Left lung (tissue), 10 donors: ENCODE measurements around the gene ZFP62. TPM values are rescaled to one million over a fixed set of nuclear protein-coding genes. Genes with fewer than 3 reads are reported as not detected.
A peak's percentile ranks its signal among the peaks of the same experiment; 100 is the strongest.

Source experiments
- ATAC-seq: fragments of 200-7000 bp; cut with Tn5 transposase; one replicate; pipeline ENCODE4 v1.9.1; 2020; ENCODE audit warnings: moderate library complexity
- DNase-seq, 4 donors: peaks; one replicate each; pipeline ENCODE4 v3.0.0-alpha.2; 2013 to 2020
- H3K27ac ChIP-seq, 2 donors: fragments of 200-600 bp; sonication (generic) in 1 of 2; one replicate each; pipeline versions ENCODE4 v1.5.0 to v1.8.0; 2020 to 2021
- H3K27me3 ChIP-seq, 2 donors: fragments of 200-600 bp; sonication (generic) in 1 of 2; one replicate each; pipeline versions ENCODE4 v1.5.0 to v1.8.0; 2020 to 2021
- H3K36me3 ChIP-seq, 2 donors: fragments of 200-600 bp; sonication (generic) in 1 of 2; one replicate each; pipeline versions ENCODE4 v1.5.0 to v1.8.0; 2020 to 2021
- H3K4me1 ChIP-seq, 2 donors: fragments of 200-600 bp; one replicate each; pipeline ENCODE4 v1.8.0; 2021
- H3K4me3 ChIP-seq, 2 donors: fragments of 200-600 bp; sonication (generic) in 1 of 2; one replicate each; pipeline versions ENCODE4 v1.5.0 to v1.8.0; 2020 to 2021; ENCODE audit warnings: mild to moderate bottlenecking in 1 of 2
- H3K9me3 ChIP-seq, 2 donors: fragments of 200-600 bp; sonication (generic) in 1 of 2; one replicate each; pipeline versions ENCODE4 v1.5.0 to v1.8.0; 2020 to 2021
- intact Hi-C, 2 donors: fragments of 100-400 bp; cut with DNase I; formaldehyde crosslinking; loops; one replicate each; pipeline versions ENCODE4 v1.11.2 to v1.14.2; 2022
- polyA plus RNA-seq, 6 donors: library from polyadenylated mRNA; unstranded; fragments of 120-200 nt; gene quantifications; one replicate each; pipeline ENCODE4 v1.2.1, GENCODE V29; 2013; ENCODE audit not compliant: insufficient read length in 6 of 6
- total RNA-seq, 2 donors: library from RNA; stranded (reverse); fragmentation: NEBNext Ultra II Directional; extraction: Animal tissue kit (Norgen Biotek cat#: 25700); gene quantifications; one replicate each; pipeline ENCODE4 v1.2.1, GENCODE V29; 2021
- TF ChIP-seq, protein P1 (sequence below), 2 donors: fragments of 200-600 bp; sonication (generic) in 1 of 2; IDR thresholded peaks; one replicate each; pipeline versions ENCODE4 v1.5.0 to v1.8.0; 2021; ENCODE audit warnings: antibody characterized with exemption in 2 of 2
- donor health status: DM: no; HTN: yes; CAD: no.
- donor health status: DM: no; HTN: no; CAD: no.

ZFP62 gene
- total and polyA plus RNA-seq, 8 donors = 21.4 to 66.1 (median 58.1) TPM

DNA sequence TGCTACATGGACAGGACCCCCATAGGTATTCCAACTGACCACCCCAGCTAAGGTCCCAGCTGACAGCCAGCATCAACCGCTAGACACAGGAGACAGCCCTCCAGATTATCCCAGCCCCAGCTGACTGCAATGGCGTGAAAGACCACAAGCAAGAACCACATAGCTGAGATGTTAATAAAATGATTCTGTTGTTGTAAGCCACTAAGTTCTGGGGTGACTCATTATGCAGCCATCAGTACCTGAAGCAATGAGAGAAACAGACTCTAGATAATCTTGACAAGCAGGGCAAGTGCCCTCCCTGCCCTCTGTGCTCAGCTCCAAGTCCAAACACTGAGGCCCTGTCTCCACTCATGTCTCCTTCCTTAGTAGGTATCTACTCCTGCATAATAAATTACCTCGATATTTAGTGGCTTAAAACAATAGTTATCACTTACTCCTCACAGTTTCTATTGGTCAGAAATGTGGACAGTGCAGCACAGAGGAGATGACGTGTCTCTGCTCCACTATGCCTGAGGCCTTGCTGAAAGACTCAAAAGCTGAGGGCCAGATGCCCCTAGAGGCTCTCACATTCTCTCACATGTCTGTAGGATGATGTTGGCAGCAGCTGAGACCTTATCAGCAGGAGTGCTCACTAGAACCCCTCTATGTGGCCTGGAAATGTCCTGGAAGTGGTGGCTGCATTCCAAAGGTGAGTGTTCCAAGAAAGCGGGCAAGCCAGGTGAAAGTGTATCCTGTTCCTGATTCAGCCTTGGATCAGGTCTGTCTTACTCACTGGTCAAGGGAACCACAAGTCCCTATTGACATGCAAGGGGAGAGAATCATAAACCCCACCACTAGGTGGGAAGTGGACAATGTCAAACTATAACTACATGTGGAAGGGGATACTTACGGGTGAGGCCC lies 60.9 kb downstream of the ZFP62 start:
- no peak overlapping the region for H3K27ac ChIP-seq
- H3K4me1 ChIP-seq = peaks cover 39 to 92% of the 10 kb centered on the region in 2 donors
- ATAC-seq = no peak

GRCh38 chr5:180799194-180799593 lies 61.9 kb downstream of the ZFP62 start:
- H3K4me1 ChIP-seq = peaks cover 39 to 91% of the 10 kb centered on the region in 2 donors
- H3K4me3 ChIP-seq = peak overlapping the region in 1 of 2 donors; percentile 7
- H3K27ac ChIP-seq = no peak overlapping the region
- intact Hi-C loops = no loop called here
- H3K36me3 ChIP-seq = peaks cover 0 to 70% of the 10 kb centered on the region in 2 donors
- TF ChIP-seq, protein P1, sequence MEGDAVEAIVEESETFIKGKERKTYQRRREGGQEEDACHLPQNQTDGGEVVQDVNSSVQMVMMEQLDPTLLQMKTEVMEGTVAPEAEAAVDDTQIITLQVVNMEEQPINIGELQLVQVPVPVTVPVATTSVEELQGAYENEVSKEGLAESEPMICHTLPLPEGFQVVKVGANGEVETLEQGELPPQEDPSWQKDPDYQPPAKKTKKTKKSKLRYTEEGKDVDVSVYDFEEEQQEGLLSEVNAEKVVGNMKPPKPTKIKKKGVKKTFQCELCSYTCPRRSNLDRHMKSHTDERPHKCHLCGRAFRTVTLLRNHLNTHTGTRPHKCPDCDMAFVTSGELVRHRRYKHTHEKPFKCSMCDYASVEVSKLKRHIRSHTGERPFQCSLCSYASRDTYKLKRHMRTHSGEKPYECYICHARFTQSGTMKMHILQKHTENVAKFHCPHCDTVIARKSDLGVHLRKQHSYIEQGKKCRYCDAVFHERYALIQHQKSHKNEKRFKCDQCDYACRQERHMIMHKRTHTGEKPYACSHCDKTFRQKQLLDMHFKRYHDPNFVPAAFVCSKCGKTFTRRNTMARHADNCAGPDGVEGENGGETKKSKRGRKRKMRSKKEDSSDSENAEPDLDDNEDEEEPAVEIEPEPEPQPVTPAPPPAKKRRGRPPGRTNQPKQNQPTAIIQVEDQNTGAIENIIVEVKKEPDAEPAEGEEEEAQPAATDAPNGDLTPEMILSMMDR (IDR thresholded peaks at IDR 0.05) = no peak
- DNase-seq (no peak), ATAC-seq (no peak)
- no peaks in the 10 kb centered on the region for H3K9me3 ChIP-seq
- H3K27me3 ChIP-seq = no peaks in the 10 kb centered on the region

More for the DNA sequence above, 60.9 kb downstream of the ZFP62 start:
- H3K4me3 ChIP-seq = peak overlapping the region in 1 of 2 donors; percentile 99
- TF ChIP-seq, protein P1 (IDR thresholded peaks at IDR 0.05) = no peak
- DNase-seq = no peak
- no peaks in the 10 kb centered on the region for H3K9me3 ChIP-seq
- peaks cover 0 to 61% of the 10 kb centered on the region in 2 donors for H3K36me3 ChIP-seq
- intact Hi-C loops = no loop called here
- no peaks in the 10 kb centered on the region for H3K27me3 ChIP-seq

- no peak overlapping the region for H3K4me3 ChIP-seq
- intact Hi-C loops = no loop called here
- ATAC-seq (no peak), DNase-seq (no peak)
- H3K27ac ChIP-seq = no peak overlapping the region
- H3K4me1 ChIP-seq = peaks cover 39 to 82% of the 10 kb centered on the region in 2 donors
- no peaks in the 10 kb centered on the region for H3K9me3 ChIP-seq
- H3K27me3 ChIP-seq = no peaks in the 10 kb centered on the region
- TF ChIP-seq, protein P1 (IDR thresholded peaks at IDR 0.05) = no peak
- peaks cover 0 to 80% of the 10 kb centered on the region in 2 donors for H3K36me3 ChIP-seq
Observed at GRCh38 chr5:180798193-180798592, 62.9 kb downstream of the ZFP62 start.

Other genes with a start within 250 kb of the ZFP62 start
- gene FLT4, start 211.7 kb downstream of the ZFP62 start, total RNA-seq = 10 to 100 TPM; 21.7 to 24.1 TPM
- 10 to 100 TPM; 37.1 to 48.5 (median 39.9) TPM for gene FLT4, start 211.7 kb downstream of the ZFP62 start, polyA plus RNA-seq
- gene OR2Y1, start 121.2 kb downstream of the ZFP62 start, total RNA-seq = not detected
- not detected for gene OR2Y1, start 121.2 kb downstream of the ZFP62 start, polyA plus RNA-seq
- gene MGAT1, start 58.5 kb downstream of the ZFP62 start, total RNA-seq = 100 to 1,000 TPM; 160 to 263 TPM
- gene MGAT1, start 58.5 kb downstream of the ZFP62 start, polyA plus RNA-seq = 10 to 100 TPM; 70.6 to 98.4 (median 83.1) TPM
- 1 to 10 TPM in 1 of 2 donors, under 1 TPM in 1; 0.47 to 1.8 TPM for gene BTNL8, start 37.9 kb upstream of the ZFP62 start, total RNA-seq
- gene BTNL8, start 37.9 kb upstream of the ZFP62 start, polyA plus RNA-seq = 1 to 10 TPM in 2 of 6 donors, under 1 TPM in 4; 0.48 to 1.1 (median 0.81) TPM
- under 1 TPM in 1 of 2 donors, not detected in 1; 0.42 TPM for gene BTNL3, start 127.6 kb upstream of the ZFP62 start, total RNA-seq
- under 1 TPM in 3 of 6 donors, not detected in 3; 0.08 to 0.31 (median 0.09) TPM for gene BTNL3, start 127.6 kb upstream of the ZFP62 start, polyA plus RNA-seq
- gene BTNL9, start 179.0 kb upstream of the ZFP62 start, total RNA-seq = 10 to 100 TPM; 15.9 to 56.1 TPM
- gene BTNL9, start 179.0 kb upstream of the ZFP62 start, polyA plus RNA-seq = 10 to 100 TPM; 11.0 to 27.9 (median 17.7) TPM